Uterus (tissue), 2 donors: ENCODE data around the gene TJAP1.

ENCODE experiments used
- CTCF ChIP-seq, 4 experiments: fragments of 200-600 bp in 2 of 4; fragments of 450-650 bp in 2 of 4; sonication (generic) in 2 of 4; IDR thresholded peaks; one replicate each; pipeline ENCODE4 v1.5.1; 2016 to 2019; ENCODE audit warnings: antibody characterized with exemption in 4 of 4, mild to moderate bottlenecking in 2 of 4, moderate library complexity in 1 of 4
- POLR2A ChIP-seq, 2 donors: fragments of 450-650 bp; IDR thresholded peaks; one replicate each; pipeline ENCODE4 v1.6.1; 2016; ENCODE audit warnings: antibody characterized with exemption in 2 of 2, mild to moderate bottlenecking in 1 of 2, moderate library complexity in 1 of 2

- TF ChIP-seq CTCF (IDR thresholded peaks at IDR 0.05), result no peak
- TF ChIP-seq POLR2A (IDR thresholded peaks at IDR 0.05), result no peak
Measured at GRCh38 chr6:43497689-43498088, 20.3 kb downstream of the TJAP1 start.
